IPS-18c (cell line): ENCODE results near the gene KCNJ11.

ENCODE experiments used
- H3K4me3 ChIP-seq: 2 replicates; pipeline ENCODE4 v1.7.0; 2013; ENCODE audit warnings: low read depth, mild to moderate bottlenecking, low read length, moderate library complexity; ENCODE audit not compliant: insufficient read depth
- H3K9me3 ChIP-seq: one replicate; pipeline ENCODE4 v1.6.1; 2013; ENCODE audit warnings: mild to moderate bottlenecking, low read length, moderate library complexity; ENCODE audit not compliant: control insufficient read depth, insufficient read depth

The KCNJ11 gene

DNA sequence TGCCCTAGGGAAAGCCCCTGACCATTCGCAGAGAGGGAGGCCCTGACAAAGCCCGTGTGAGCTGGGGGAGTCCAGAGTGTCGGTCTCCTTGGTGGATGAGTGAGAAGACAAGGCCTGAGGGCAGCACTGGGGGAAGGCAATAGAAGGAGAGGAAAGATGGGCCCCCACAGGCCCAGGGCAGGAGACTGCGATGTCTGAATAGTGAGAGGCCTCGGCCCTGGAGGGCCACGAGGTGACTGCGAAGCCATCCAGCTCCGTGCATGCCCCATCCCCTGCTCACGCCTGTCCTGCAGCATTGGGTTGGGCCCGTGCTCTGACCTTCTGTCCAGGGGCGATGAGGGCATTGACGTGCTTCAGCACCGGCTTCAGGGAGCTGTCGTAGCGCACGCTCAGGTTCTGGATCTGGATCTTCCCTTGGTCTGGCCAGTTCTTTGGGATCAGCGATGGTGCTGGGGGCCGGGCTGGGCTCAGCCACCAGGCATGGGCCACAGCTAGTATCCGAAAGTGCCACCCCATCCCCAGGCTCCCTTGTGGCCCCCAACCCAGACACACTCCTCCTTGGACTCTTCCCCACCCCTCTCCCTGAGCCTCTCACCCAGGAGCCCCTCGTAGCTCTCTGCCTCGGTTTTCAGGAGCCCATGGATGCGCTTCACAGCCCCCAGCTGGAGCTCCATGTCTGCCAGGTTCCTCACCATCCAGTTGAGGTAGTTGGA is 8.3 kb upstream of the KCNJ11 start:
- Histone ChIP-seq H3K9me3 (no peaks in the 10 kb centered on the region), H3K4me3 (no peak overlapping the region)

DNA sequence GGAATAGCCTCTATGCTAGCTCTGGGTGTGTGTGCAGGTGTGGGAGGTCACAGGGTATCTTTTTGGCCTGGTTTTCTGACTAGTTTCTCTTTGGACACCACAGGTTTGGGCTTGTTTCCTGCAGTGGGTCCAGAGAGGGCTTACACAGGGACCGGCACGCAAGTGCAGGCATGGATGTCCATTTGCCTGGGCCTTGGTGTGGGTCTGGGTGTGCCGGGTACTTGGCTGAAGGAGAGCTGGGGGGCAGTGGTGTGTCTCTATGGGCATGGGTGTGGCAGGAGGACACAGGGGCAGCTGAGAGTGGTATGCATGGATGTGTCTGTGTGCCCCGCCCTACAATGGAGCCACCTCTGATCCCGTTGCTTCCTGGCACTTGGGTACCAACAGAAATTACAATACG is 7.5 kb upstream of the KCNJ11 start:
- no peaks in the 10 kb centered on the region for H3K9me3 ChIP-seq
- no peak overlapping the region for H3K4me3 ChIP-seq

GRCh38 chr11:17395554-17395961 is 7.1 kb upstream of the KCNJ11 start:
- no peaks in the 10 kb centered on the region for H3K9me3 ChIP-seq
- H3K4me3 ChIP-seq: no peak overlapping the region

- H3K4me3 ChIP-seq: no peak overlapping the region
- H3K9me3 ChIP-seq: no peaks in the 10 kb centered on the region
Observed at GRCh38 chr11:17394743-17395390, 6.4 kb upstream of the KCNJ11 start.

GRCh38 chr11:17393472-17393871 is 5.0 kb upstream of the KCNJ11 start:
- H3K9me3 ChIP-seq: no peaks in the 10 kb centered on the region
- no peak overlapping the region for H3K4me3 ChIP-seq

GRCh38 chr11:17392872-17393271 is 4.4 kb upstream of the KCNJ11 start:
- Histone ChIP-seq H3K9me3 (no peaks in the 10 kb centered on the region), H3K4me3 (no peak overlapping the region)

DNA sequence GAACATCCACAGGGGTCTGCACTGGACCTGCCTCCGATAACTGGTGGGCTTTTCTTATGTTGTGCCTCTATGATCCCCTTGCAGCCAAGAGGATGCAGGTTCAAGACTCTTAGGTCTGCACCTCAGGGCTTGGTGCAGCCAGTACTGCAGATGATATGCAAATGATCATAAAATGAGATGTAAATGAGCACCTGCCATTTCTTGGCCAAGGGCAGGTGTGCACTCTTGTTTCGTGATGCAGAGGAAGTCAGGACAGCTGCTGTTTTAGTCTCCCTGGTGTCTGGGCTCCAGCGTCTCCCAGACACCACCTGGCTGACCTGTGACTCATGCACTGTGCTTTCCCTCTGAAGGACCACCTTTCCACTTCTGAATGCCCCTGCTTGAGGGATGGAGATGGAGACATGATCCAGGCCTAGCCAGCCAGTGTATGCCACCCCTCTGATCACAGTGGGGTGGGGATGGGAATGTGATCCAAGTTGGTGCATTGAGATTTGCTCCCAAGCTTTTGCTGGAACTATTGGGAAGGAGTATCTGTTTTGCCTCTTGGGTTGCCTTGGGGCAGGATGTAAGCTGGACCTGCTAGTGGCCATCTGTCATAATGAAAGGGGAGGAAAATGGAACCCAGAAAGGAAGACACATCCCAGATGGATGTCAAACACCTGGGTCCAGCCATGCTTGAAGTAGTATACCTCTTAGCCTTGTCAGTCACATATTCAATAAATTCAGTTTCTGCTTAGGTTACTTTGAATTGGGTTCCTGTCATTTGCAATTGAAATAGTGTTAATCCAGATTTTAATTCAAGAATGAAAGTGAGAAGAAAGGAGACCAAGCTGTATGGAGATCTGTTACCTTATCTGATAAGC is 3.3 kb upstream of the KCNJ11 start:
- Histone ChIP-seq H3K4me3 (no peak overlapping the region), H3K9me3 (no peaks in the 10 kb centered on the region)

GRCh38 chr11:17389957-17390649 is 1.6 kb upstream of the KCNJ11 start:
- peak overlapping the region; percentile 67; the same call in 1 of the 2 replicates for H3K4me3 ChIP-seq
- H3K9me3 ChIP-seq: no peaks in the 10 kb centered on the region

DNA sequence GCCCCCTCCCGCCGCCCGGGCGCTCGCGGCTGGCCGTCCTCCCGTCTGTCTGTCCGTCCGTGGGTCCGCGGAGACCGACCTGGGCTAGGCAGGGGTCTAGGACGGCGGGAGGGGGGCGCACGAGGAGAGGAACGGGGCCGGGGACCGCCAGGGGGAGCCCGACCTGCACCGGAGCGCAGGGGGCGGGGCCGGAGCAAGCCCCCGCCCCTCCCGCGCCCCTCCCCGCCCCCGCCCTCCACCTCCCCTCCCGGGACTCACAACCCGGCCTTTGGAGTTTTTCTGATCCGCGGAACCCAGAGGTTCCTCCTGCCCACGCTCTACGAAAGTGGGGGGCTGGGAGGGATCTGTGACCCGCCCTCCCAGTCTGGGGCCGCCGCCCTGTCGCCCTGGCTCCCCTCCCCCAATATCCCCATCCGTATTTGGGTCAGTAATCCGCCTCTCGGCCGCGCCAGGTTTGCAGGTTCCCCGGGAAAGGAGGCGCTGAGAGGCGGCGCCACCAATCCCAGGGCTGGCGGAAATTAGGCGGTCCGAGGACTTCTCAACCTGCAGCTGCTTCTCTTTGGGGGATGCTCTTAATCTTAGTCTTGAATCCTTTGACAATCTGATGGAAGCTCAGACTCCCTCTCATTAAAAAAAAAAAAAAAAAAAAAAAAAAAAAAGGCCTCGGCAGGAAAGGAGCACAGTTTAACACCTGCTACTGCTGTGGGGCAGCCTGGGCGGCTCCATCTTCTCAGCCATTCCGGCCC is 925 bp upstream of the KCNJ11 start:
- H3K4me3 ChIP-seq: peak overlapping the region; percentile 67; the same call in 1 of the 2 replicates
- H3K9me3 ChIP-seq: no peaks in the 10 kb centered on the region

DNA sequence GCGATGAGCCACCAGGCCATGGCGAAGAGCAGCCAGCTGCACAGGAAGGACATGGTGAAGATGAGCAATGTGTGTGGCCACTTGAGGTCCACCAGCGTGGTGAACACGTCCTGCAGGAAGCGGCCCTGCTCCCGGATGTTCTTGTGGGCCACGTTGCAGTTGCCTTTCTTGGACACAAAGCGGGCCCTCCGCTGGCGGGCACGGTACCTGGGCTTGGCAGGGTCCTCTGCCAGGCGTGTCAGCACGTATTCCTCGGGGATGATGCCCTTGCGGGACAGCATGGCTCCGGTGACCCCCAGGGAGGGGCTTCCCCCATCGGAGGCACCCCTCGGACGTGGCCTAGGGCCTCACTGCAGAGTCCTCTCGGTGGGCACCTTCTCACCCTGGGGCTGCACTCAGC is 648 bp downstream of the KCNJ11 start:
- H3K4me3 ChIP-seq: no peak overlapping the region
- no peaks in the 10 kb centered on the region for H3K9me3 ChIP-seq

DNA sequence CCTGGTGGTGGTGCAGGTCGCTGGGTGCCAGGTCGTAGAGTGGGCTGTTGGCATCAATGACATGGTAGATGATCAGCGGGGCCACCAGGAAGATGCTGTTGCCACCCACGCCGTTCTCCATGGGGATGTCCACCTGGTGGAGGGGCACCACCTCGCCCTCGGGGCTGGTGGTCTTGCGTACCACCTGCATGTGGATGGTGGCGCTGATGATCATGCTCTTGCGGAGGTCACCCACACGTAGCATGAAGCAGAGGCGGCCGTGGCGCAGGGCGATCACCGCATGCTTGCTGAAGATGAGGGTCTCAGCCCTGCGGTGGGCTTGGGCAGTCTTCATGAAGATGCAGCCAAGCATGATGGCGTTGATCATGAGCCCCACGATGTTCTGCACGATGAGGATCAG is 1.2 kb downstream of the KCNJ11 start:
- Histone ChIP-seq H3K9me3 (no peaks in the 10 kb centered on the region), H3K4me3 (no peak overlapping the region)

DNA sequence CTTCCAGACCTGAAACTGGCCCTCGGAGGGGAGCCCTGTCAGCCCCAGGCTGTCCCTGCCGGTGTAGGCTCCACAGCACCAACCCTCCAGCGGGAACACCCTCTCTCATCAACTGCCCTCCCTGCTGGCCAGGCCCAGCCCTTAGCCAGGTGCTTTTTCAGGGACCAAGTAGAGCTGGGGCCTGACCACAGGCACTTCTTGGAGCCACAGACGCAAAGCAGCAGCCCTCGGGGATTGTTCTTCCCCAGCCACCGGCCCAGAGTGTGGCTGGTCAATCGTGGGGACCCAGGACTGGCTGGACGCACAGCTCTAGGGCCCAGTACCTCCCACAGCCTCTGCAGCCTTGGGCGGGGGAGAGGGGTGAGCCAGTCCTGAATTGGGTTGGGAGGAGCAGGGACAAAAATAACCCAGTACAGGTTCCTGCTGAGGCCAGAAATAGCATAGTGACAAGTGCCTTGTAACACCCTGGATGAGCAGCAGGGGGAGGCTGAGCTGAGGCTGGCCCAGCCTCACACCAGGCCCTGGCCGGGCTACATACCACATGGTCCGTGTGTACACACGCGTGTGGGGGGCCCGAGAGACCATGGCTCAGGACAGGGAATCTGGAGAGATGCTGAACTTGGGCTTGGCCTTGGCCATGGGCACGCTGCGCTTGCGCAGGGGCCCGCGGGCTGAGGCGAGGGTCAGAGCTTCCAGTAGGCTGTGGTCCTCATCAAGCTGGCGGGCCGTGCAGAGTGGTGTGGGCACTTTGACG is 2.0 kb downstream of the KCNJ11 start:
- no peaks in the 10 kb centered on the region for H3K9me3 ChIP-seq
- no peak overlapping the region for H3K4me3 ChIP-seq

- Histone ChIP-seq H3K9me3 (no peaks in the 10 kb centered on the region), H3K4me3 (no peak overlapping the region; the same call in 1 of the 2 replicates)
Observed at GRCh38 chr11:17385926-17386325, 2.5 kb downstream of the KCNJ11 start.

- no peaks in the 10 kb centered on the region for H3K9me3 ChIP-seq
- no peak overlapping the region for H3K4me3 ChIP-seq
Observed at GRCh38 chr11:17385492-17385891, 3.0 kb downstream of the KCNJ11 start.

- no peaks in the 10 kb centered on the region for H3K9me3 ChIP-seq
- no peak overlapping the region for H3K4me3 ChIP-seq
Observed at GRCh38 chr11:17384002-17384511, 4.4 kb downstream of the KCNJ11 start.

- Histone ChIP-seq H3K4me3 (no peak overlapping the region), H3K9me3 (no peaks in the 10 kb centered on the region)
Observed at GRCh38 chr11:17383461-17383860, 5.0 kb downstream of the KCNJ11 start.
